ENCODE results near the gene CMKLR1.

- TF ChIP-seq MYC (IDR thresholded peaks at IDR 0.05; ENCODE audit: low read depth, low read length) = no peak
- TF ChIP-seq EZH2 (IDR thresholded peaks at IDR 0.05; ENCODE audit: borderline replicate concordance, low read depth, low read length, severe bottlenecking) = no peak
- no peak for TF ChIP-seq CTCF (IDR thresholded peaks at IDR 0.05; ENCODE audit: extremely low read depth in 1 of 2, insufficient read depth in 1 of 2, low read depth in 1 of 2, low read length in 2 of 2)
- TF ChIP-seq POLR2AphosphoS5 (IDR thresholded peaks at IDR 0.05; ENCODE audit: insufficient read depth, low read depth, low read length) = no peak
- no peak for TF ChIP-seq POLR2A (IDR thresholded peaks at IDR 0.05; ENCODE audit: low read depth, low read length)
- TF ChIP-seq JUN (IDR thresholded peaks at IDR 0.05; ENCODE audit: borderline replicate concordance, insufficient read depth, insufficient read length, low read depth) = no peak
- TF ChIP-seq GATA2 (IDR thresholded peaks at IDR 0.05; ENCODE audit: insufficient read depth, insufficient read length, low read depth, low read length) = no peak
- TF ChIP-seq, protein P1, sequence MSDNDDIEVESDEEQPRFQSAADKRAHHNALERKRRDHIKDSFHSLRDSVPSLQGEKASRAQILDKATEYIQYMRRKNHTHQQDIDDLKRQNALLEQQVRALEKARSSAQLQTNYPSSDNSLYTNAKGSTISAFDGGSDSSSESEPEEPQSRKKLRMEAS (IDR thresholded peaks at IDR 0.05; ENCODE audit: insufficient read depth, insufficient read length) = no peak
These were observed 91.1 kb downstream of the CMKLR1 start for GRCh38 chr12:108248011-108248410.
